GM21737 (cell line): ENCODE results near the gene FOXL1.
"Not testable (repeated sequence)": the region's sequence is repeated elsewhere in the genome, so short reads cannot be mapped to it uniquely, and the experiment has no call there.

Experiments used
- ATAC-seq: cut with Tn5 transposase; IDR thresholded peaks from one replicate; pipeline ENCODE4 v1.9.1; 2021; ENCODE audit warnings: mild to moderate bottlenecking, moderate library complexity; ENCODE audit not compliant: unreplicated experiment

FOXL1 gene

DNA sequence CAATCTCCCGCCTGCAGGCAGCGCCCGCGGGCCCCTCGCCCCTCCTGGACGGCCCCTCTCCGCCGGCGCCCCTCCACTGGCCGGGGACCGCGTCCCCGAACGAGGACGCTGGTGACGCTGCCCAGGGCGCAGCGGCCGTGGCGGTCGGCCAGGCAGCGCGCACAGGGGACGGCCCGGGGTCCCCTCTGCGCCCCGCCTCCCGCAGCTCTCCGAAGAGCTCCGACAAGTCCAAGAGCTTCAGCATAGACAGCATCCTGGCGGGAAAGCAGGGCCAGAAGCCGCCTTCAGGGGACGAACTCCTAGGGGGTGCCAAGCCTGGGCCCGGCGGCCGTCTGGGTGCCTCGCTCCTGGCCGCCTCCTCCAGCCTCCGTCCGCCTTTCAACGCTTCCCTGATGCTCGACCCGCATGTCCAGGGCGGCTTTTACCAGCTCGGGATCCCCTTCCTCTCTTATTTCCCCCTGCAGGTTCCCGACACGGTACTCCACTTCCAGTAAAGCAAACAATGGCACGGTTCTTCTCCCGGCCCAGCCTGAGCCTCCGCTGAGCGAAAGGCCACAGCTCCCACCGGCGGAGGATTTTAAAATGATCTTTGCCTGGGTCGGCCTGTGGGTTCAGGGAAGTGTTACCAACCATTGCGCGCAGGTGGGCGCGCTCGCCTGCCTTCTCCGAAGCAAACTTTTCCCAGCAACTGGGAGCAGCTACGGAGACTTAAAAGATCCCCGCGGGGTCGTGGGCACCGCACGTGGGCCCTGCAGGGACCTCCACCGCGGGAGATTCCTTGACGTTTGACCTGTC, 1.1 kb downstream of the FOXL1 start:
- no peak for ATAC-seq

DNA sequence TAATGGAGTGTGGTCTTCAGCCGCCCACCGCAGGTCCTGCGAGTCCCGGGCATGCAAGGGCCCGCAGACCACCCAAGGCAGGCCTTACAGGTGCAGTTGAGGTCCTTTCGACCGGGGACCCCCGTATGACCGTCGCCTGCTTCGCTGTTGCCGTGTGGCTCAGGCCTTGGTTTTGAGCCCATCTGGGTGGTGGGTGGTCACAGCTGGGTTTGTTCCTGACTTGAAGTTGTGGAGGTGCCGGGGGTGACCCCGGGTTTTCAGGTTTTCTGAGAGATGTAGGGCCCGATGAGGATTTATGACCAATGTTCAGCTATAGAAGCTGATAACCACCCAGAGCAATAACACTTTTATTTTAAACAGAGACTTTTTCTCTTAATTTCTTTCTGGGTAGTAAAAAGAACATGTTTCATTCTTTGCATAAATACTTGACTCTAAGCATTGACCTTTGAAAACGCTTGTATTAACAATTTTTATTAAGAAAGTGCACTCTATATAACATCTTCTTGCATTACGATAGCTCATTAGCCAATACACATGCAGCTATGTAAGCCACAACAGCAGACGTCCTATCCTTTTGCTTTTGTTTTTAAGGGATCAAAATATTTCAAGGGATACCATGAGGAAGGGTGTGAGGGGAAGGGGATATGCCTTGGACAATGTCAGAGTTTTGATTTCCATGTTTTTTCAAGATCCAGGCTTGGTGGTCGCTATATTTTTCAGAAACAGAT, 1.9 kb downstream of the FOXL1 start:
- ATAC-seq: no peak

DNA sequence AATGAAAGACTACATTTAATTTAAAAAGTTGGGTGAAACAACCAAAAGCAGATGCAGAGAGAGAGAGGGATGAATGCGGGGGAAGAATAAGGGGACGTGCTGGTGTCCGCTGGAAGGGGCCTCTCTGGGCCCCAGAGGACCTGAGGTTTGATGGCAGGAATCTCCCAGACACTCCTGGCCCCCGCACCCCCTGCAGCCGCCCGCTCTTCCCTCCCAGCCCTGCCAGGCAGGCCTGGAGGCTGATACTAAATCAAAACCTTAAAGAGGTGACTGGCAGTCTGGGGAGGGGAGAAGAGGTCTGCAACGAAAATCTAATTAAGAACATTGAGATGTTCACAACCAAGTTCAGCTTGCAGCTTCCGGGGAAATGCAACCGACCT, 2.4 kb downstream of the FOXL1 start:
- no peak for ATAC-seq

DNA sequence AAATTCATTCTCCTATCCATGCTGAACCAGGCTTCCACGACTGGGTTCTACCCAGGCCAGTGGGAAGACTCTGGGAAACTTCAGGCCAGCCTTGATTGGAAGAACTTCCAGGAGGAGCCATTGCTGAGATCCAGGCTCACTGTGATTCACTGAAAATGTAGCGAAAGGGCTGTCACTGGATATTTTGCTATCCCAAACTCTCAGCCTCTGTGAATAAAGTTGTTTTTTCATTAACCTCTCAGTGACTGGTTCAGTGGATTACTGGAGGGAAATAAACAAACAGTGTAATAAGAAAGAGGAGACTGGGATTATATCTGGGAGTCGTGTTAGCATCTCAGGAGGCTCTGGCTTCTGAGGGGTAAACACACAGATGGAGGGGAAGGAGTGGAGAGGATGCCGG, 3.1 kb downstream of the FOXL1 start:
- ATAC-seq: no peak

DNA sequence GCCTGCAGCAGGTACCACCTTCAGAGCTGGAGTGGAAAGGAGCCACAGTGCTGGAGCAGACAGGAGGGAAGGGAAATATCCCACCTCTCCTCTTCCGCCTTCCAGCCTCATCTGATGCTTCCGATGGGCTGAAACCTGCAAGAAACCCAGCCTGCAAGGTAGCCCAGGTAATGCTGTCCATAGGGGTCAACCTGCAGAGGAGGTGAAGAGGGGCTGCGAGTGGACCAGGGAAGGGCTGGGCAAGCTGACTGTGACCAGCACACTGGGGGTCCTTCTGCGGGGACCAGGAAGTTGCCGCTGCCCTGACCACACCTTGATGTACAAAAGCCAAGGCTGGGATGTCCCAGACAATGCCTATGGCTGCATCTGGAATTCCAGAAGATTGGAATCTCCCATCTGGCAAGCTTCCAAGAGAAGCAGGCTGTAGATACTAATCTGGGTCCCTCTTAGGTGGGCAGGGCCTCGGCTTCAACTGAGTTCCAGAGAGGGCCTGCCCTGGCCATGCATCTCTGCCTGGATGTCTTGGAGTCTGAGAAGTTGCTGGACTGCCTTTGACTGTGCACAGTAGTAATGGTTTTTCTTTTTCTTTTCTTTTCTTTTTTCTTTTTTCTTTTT, 5.8 kb downstream of the FOXL1 start:
- no peak for ATAC-seq

DNA sequence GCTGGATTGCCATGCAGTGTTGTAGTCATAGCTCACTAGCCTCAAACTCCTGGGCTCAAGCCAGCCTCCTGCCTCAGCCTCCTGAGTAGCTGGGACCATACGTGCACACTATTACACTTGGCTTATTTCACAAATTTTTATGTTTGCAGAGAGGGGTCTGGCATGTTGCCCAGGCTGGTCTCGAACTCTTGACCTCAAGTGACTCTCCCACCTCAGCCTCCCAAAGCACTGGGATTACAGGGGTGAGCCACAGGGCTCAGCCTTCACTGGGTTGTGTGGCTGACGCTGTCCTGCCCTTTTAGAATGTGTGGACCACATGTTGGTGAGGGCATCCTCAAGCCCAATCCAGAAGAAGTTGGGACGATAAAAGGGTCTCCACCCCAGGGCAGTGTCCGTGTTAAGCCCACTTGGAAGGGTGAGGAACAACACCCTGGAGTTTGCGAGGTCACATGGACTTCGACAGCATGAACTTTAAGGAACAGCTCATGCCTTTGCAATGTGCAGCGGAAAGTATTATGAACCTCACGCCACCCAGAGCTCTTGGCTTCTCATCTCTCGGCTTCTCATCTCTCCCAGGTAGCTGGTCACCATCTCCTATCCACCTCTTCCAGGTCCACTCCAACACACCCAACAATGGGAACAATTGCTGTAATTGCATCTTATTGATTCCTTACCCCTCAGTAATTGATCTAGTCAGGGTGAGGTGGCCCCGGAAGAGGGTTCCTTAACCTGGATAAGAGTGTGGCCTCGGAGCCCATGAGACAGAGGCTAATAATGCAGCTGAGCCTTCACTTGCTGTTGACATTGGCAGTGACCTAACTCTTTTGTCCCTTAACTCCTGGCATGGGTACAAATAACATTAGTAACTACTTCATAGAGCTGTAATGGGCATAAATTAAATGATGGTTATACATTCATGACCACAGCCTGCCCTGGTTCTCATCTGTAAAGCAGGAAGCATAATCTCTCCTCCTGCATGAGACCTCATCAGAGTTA, 6.7 kb downstream of the FOXL1 start:
- ATAC-seq: no peak

DNA sequence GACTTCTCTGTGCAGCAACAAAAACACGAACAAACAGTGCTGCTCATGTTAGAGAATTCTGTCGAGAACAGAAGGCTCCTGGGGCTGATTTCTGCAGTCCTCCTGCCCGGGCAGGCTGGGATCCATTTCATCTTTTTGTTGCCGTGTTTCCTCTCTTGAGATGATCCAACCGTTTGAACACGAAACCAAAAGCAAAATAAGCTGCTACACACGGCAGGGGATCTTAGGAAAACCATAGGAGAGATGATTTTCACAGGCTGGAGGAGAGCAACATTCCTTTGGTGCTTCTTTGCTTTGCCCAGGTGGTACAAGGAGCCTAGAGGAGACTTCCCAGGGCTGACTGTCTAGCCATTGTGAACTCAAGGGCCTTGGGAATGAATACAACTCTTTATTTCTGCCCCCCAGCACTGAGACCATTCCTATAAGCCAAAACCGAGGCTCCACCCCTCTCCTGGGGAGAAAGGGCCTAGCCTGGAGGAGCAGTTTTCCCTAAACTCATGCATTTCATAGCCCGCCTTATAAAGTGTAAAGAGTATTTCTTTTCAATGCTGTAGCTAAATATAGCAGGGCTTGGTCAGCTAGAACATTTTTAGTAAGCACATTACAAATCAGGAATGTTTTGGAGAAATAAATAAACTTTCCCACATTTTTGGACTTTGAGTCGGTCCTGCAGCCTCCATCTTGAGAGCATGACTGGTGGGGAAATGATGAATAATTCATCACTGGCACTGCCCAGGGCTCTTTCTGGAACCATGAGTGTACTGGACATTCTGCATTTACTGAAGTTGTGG, 7.7 kb downstream of the FOXL1 start:
- ATAC-seq: no peak

DNA sequence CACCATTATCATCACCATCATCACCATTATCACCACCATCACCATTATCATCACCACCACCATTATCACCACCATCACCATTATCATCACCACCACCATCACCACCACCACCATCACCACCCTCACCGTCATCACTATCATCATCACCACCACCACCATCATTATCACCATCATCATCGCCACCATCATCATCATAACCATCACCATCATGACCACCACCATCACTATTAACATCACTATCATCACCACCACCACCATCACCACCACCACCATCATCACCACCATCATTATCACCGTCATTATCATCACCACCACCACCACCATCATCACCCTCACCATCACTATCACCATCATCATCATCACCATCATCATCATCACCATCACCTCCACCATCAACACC, 9.1 kb downstream of the FOXL1 start:
- ATAC-seq: no peak

DNA sequence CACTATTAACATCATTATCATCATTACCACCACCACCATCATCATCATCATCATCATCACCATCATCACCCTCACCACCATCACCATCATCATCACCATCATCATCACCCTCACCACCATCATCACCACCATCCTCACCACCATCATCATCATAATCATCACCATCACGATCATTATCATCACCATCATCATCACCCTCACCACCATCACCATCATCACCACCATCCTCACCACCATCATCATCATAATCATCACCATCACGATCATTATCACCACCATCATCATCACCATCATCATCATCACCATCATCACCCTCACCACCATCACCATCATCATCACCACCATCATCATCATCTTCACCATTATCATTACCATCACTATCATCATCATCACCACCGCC, 9.6 kb downstream of the FOXL1 start:
- not testable (repeated sequence) for ATAC-seq

DNA sequence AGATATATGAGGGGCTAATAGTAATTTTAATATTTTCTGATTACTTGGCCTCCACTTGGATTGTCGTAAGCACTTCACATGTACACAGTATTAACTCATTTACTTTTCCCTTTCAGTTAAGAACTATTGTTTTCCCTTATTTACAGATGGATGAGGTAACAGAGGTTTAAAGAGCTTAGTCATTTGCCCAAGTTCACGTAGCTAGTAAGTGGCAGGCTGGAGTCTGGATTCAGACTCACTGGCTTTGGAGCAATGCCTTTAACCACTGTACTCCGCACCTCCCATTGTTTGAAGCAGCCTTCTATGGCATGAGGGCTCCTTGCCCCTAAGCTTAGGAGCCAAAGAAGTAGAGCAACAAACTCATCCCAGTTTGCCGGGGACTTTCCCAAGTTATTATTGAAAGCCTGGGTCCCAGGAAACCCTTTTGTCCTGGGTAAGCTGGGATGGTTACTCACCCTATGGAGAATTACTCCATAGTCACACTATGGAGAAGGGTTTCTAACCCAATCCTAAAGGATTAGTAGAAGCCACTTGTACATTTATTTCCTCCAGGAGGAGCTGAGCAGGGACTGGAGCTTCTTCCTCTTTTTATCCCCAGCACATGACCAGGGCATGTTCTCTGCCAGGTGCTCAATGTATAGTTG, 12.3 kb downstream of the FOXL1 start:
- no peak for ATAC-seq

DNA sequence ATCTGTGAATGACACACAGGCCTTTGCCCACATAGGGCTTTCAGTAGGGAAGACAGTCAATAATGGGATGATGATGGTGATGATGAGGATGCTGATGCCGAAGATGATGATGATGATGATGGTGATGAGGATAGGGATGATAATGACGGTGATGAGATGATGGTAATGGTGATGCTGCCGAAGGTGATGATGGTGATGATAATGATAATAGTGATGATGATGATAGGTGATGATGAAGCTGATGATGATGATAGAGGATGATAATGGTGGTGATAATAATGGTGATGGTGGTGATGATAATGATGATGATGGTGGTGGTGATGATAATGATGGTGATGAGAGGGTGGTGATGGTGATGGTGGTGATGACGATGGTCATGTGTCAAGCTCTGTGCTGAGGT, 12.9 kb downstream of the FOXL1 start:
- no peak for ATAC-seq

DNA sequence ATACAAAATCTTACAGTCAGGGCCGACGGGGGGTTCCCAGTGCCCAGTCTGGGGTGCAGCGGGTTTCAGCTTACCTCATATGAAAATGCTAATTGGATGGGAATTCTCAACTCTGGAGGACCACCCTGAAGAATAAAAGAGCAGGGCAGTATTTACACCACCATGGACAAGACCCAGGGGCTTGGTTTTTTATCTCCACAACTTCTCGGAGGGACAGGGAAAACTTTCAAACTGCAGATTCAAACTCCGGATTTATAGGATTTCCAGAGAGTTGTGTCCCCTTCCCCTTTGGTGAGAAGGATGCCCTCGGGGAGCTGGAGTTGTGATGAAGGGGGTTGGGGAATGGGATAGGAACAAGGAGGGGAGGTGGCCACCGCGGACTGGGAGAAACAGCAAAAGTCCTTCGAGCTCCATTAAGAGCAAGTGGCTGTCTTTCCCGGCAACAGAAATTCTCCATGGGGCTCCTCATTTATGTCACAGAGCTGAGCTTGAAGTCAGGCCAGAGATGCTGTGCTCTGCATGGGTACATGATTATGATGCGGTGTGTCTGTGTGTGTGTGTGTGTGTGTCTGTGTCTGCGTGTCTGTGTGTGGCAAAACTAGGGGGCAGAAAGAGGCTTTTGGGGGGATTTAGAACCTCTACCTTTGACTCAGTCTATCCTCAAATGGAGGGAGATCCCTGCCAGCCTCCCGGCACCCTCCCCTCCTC, 15.7 kb downstream of the FOXL1 start:
- no peak for ATAC-seq

DNA sequence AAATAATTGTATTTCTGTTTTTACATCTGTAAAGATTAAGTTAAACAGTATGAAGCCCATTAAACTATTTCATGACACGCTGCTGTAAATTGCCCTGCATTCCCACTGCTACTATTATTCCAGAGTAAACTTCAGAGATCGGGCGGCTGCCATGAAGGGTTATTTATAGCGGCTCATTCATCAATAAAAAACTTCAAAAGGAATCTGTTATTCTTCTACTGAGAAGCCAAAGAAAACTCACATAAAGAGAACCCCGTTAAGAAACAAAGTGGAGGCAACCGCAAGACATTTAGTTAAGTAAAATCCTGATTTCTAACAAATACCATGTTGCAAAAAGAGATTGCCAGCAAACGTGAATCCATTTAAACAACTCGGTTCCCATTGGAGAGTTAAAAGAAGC, 16.4 kb downstream of the FOXL1 start:
- no peak for ATAC-seq

DNA sequence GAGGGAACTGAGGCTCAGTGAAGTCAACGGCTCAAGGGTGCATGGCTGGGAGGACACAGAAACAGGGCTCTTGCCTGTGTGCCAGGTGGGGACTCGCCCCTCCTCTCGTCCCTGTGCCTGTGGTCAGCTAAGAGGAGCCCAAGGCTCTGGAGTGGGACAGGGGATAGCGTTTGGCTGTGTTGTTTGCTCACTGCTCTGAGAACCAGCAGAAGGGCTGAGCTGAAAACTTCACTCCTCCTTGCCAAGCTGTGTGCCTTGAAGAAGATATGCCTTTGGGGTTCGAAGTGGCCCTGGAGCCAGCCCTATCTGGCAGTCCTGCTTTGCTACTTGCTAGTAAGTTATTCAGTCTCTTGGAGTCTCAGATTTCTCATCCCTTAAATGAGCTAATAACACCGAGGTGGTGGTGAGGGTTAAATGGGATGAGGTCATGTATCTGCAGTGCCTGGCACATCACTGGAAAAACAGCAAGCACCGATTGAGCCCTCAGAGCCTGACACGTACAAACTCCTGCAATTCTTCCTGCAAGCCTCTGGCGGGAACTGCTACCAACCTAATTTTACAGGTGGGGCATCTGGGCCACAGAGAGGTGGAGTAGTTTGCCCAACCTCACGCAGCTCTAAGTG, 17.7 kb downstream of the FOXL1 start:
- no peak for ATAC-seq

DNA sequence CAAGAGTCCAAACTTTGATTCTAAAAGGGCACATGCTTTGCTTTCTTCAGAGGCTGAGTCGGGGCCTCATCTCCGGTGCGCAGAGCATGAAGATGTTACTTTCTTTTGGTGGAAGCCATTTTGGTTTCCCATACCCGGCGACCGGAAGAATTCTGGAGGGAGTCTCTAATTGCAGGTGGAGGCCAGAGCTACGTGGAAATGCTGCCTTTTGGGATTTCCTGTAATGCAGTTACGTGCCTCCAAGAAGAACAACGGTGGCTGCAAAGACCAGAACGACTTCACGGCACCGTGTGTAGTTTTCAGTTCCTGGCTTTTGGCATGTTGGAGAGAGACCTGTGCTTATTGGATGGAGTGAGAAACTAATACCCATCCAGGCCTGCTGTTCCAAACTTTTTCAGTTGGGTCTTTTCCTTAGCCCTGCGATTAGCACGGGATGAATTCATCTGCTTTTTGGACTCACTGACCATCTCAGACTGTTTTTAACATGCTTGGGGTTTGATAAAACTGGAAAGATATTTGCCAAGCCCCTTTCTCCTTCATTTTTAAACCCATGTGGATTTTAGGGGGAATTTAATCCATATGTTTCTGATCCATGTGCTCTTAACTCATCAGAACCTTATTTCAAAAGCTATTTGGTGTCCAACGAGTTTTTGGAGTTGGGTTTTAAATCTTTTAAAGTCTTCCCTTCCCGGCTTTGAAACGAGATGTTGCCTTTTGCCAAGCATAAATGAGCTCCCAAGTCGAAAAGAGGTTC, 19.0 kb downstream of the FOXL1 start:
- no peak for ATAC-seq

DNA sequence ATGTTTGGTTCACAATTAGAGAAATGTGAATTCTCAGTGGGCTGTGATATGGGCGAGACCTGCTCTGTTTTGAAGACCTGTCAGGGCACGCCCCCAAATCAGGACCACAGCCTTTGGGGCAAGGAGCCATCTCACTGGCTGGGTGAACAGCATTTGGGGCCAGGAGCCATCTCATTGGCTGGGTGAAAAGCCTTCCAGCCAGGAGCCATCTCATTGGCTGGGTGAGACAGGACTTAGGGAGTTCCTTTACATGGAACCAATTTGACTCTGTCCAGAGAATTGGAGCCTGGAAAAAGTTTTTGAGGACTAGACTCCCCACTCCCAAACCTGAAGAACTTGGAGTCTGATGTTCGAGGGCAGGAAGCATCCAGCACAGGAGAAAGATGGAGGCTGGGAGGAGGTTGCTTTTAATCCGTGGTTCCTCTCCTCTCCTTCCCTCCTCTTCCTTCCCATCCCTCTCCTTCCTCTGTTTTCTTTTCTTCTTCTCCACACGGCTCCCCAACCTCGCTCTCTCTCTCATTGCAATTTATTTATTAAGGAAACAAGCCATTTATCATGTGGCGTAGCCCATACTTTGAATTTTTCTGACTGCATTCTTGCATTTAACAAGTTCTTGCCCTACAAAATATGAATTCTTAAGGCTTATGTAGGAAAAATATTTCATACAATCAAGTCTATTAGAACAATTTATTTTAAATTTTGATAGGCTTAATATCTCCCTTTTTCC, 19.7 kb downstream of the FOXL1 start:
- no peak for ATAC-seq
